ENCODE results near the gene OTUB2.

OTUB2 gene

DNA sequence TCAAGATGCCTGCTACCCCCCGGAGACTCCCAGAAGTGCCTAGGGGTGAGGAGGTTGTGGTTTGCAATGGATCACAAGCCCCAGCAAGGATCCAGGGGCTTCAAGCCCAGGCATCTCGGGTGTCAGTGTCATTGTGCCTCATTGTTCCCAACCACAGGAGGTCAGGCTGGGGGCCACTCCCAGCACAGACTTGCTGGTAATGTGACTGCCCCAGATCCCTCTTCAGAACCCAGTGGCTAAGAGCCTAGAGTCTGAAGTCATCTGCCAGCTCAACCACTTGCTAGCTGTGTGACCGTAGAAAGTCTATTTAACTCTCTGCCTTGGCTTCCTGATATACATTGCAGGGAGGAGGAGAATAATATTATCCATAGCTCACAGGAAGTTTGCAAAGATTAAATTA lies 42.1 kb upstream of the OTUB2 start:
- TF ChIP-seq ARNTL (CRISPR knock-in tag; IDR thresholded peaks at IDR 0.05; ENCODE audit: borderline replicate concordance, low read depth): no peak
- TF ChIP-seq PPARA (CRISPR knock-in tag; IDR thresholded peaks at IDR 0.05; ENCODE audit: borderline replicate concordance): no peak
- TF ChIP-seq, protein P1, sequence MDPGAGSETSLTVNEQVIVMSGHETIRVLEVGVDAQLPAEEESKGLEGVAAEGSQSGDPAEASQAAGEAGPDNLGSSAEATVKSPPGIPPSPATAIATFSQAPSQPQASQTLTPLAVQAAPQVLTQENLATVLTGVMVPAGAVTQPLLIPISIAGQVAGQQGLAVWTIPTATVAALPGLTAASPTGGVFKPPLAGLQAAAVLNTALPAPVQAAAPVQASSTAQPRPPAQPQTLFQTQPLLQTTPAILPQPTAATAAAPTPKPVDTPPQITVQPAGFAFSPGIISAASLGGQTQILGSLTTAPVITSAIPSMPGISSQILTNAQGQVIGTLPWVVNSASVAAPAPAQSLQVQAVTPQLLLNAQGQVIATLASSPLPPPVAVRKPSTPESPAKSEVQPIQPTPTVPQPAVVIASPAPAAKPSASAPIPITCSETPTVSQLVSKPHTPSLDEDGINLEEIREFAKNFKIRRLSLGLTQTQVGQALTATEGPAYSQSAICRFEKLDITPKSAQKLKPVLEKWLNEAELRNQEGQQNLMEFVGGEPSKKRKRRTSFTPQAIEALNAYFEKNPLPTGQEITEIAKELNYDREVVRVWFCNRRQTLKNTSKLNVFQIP (CRISPR knock-in tag; IDR thresholded peaks at IDR 0.05; ENCODE audit: borderline replicate concordance, low read depth): no peak
- TF ChIP-seq ZNF70 (CRISPR knock-in tag; IDR thresholded peaks at IDR 0.05): no peak
- TF ChIP-seq BACH2 (CRISPR knock-in tag; IDR thresholded peaks at IDR 0.05; ENCODE audit: borderline replicate concordance): no peak
- no peak for TF ChIP-seq SNAI2 (CRISPR knock-in tag; IDR thresholded peaks at IDR 0.05)
- no peak for TF ChIP-seq ESRRG (CRISPR knock-in tag; IDR thresholded peaks at IDR 0.05)
- no peak for TF ChIP-seq CSDC2 (CRISPR knock-in tag; IDR thresholded peaks at IDR 0.05)
- TF ChIP-seq TSHZ2 (CRISPR knock-in tag; IDR thresholded peaks at IDR 0.05): no peak
- TF ChIP-seq ZC3H10 (CRISPR knock-in tag; IDR thresholded peaks at IDR 0.05): no peak
- TF ChIP-seq ZFP30 (CRISPR knock-in tag; IDR thresholded peaks at IDR 0.05): no peak
- no peak for ATAC-seq

- ATAC-seq: peak; percentile 83
- TF ChIP-seq ZFP3 (CRISPR knock-in tag; IDR thresholded peaks at IDR 0.05): no peak
- TF ChIP-seq, protein P1 (CRISPR knock-in tag; IDR thresholded peaks at IDR 0.05; ENCODE audit: borderline replicate concordance, low read depth): no peak
- TF ChIP-seq TSHZ2 (CRISPR knock-in tag; IDR thresholded peaks at IDR 0.05): no peak
- TF ChIP-seq, protein P2, sequence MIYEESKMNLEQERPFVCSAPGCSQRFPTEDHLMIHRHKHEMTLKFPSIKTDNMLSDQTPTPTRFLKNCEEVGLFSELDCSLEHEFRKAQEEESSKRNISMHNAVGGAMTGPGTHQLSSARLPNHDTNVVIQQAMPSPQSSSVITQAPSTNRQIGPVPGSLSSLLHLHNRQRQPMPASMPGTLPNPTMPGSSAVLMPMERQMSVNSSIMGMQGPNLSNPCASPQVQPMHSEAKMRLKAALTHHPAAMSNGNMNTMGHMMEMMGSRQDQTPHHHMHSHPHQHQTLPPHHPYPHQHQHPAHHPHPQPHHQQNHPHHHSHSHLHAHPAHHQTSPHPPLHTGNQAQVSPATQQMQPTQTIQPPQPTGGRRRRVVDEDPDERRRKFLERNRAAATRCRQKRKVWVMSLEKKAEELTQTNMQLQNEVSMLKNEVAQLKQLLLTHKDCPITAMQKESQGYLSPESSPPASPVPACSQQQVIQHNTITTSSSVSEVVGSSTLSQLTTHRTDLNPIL (CRISPR knock-in tag; IDR thresholded peaks at IDR 0.05; ENCODE audit: low read depth): no peak
- TF ChIP-seq, protein P3, sequence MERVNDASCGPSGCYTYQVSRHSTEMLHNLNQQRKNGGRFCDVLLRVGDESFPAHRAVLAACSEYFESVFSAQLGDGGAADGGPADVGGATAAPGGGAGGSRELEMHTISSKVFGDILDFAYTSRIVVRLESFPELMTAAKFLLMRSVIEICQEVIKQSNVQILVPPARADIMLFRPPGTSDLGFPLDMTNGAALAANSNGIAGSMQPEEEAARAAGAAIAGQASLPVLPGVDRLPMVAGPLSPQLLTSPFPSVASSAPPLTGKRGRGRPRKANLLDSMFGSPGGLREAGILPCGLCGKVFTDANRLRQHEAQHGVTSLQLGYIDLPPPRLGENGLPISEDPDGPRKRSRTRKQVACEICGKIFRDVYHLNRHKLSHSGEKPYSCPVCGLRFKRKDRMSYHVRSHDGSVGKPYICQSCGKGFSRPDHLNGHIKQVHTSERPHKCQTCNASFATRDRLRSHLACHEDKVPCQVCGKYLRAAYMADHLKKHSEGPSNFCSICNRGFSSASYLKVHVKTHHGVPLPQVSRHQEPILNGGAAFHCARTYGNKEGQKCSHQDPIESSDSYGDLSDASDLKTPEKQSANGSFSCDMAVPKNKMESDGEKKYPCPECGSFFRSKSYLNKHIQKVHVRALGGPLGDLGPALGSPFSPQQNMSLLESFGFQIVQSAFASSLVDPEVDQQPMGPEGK (CRISPR knock-in tag; IDR thresholded peaks at IDR 0.05; ENCODE audit: borderline replicate concordance): no peak
- TF ChIP-seq GLIS3 (CRISPR knock-in tag; IDR thresholded peaks at IDR 0.05): no peak
- no peak for TF ChIP-seq ARNTL (CRISPR knock-in tag; IDR thresholded peaks at IDR 0.05; ENCODE audit: borderline replicate concordance, low read depth)
- TF ChIP-seq ESRRG (CRISPR knock-in tag; IDR thresholded peaks at IDR 0.05): no peak
- no peak for TF ChIP-seq ZC3H10 (CRISPR knock-in tag; IDR thresholded peaks at IDR 0.05)
- no peak for TF ChIP-seq TOX (CRISPR knock-in tag; IDR thresholded peaks at IDR 0.05; ENCODE audit: borderline replicate concordance)
- TF ChIP-seq, protein P4, sequence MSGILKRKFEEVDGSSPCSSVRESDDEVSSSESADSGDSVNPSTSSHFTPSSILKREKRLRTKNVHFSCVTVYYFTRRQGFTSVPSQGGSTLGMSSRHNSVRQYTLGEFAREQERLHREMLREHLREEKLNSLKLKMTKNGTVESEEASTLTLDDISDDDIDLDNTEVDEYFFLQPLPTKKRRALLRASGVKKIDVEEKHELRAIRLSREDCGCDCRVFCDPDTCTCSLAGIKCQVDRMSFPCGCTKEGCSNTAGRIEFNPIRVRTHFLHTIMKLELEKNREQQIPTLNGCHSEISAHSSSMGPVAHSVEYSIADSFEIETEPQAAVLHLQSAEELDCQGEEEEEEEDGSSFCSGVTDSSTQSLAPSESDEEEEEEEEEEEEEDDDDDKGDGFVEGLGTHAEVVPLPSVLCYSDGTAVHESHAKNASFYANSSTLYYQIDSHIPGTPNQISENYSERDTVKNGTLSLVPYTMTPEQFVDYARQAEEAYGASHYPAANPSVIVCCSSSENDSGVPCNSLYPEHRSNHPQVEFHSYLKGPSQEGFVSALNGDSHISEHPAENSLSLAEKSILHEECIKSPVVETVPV (CRISPR knock-in tag; IDR thresholded peaks at IDR 0.05): no peak
Observed at GRCh38 chr14:93984987-93985410, 41.1 kb upstream of the OTUB2 start.
